Measurements from ENCODE around the gene RELA.

RELA gene

GRCh38 chr11:65619281-65619928 lies 43.3 kb downstream of the RELA start:
- ChIA-PET CTCF (interaction anchor here (1.3 to 1.6 kb wide), 3 partner anchors 19 to 160 kb away, joined by 4 read pairs; partner anchors contain the start of gene SIPA1), POLR2A (no interaction called here)
- TF ChIP-seq CTCF (IDR thresholded peaks at IDR 0.05; ENCODE audit: control extremely low read depth, extremely low read depth, low read depth, missing control alignments): no peak
- DNase-seq (ENCODE audit: extremely low spot score): no peak

- no peak for DNase-seq (ENCODE audit: extremely low spot score)
- POLR2A ChIA-PET: no interaction called here
- CTCF ChIA-PET: interaction anchor here (1.0 to 1.3 kb wide), 2 partner anchors 20 to 35 kb away, joined by 3 to 4 read pairs; partner anchors contain the start of gene SIPA1
- TF ChIP-seq CTCF (IDR thresholded peaks at IDR 0.05; ENCODE audit: control extremely low read depth, extremely low read depth, low read depth, missing control alignments): no peak
Measured at GRCh38 chr11:65618763-65619162, 44.0 kb downstream of the RELA start.

- ChIA-PET CTCF (interaction anchor here (1.0 to 2.0 kb wide), 4 partner anchors 8 to 36 kb away, joined by 3 to 24 read pairs (median 4); partner anchors contain the start of gene SIPA1), POLR2A (no interaction called here)
- no peak for DNase-seq (ENCODE audit: extremely low spot score)
- no peak for TF ChIP-seq CTCF (IDR thresholded peaks at IDR 0.05; ENCODE audit: control extremely low read depth, extremely low read depth, low read depth, missing control alignments)
Measured at GRCh38 chr11:65617990-65618751, 44.5 kb downstream of the RELA start.

GRCh38 chr11:65617136-65617850 lies 45.4 kb downstream of the RELA start:
- CTCF ChIA-PET: interaction anchor here (0.7 to 2.0 kb wide), 6 partner anchors 9 to 66 kb away, joined by 3 to 24 read pairs (median 3); partner anchors contain the start of gene SIPA1
- TF ChIP-seq CTCF (IDR thresholded peaks at IDR 0.05; ENCODE audit: control extremely low read depth, extremely low read depth, low read depth, missing control alignments): no peak
- POLR2A ChIA-PET: no interaction called here
- no peak for DNase-seq (ENCODE audit: extremely low spot score)

GRCh38 chr11:65616575-65617001 lies 46.1 kb downstream of the RELA start:
- ChIA-PET POLR2A (no interaction called here), CTCF (interaction anchor here (0.7 to 2.0 kb wide), 6 partner anchors 9 to 65 kb away, joined by 3 to 24 read pairs (median 3); partner anchors contain the start of gene SIPA1)
- no peak for DNase-seq (ENCODE audit: extremely low spot score)
- TF ChIP-seq CTCF (IDR thresholded peaks at IDR 0.05; ENCODE audit: control extremely low read depth, extremely low read depth, low read depth, missing control alignments): no peak
